Lung (tissue), 12 donors: ENCODE measurements around the gene KCNG4. TPM values are rescaled to one million over a fixed set of nuclear protein-coding genes. Genes with fewer than 3 reads are reported as not detected.

Source experiments
- ATAC-seq: fragments of 200-7000 bp; cut with Tn5 transposase; one replicate; pipeline ENCODE4 v1.9.1; 2020; ENCODE audit warnings: moderate number of reproducible peaks; ENCODE audit not compliant: insufficient read depth, low FRiP score
- DNase-seq, 3 donors: peaks; one replicate each; pipeline ENCODE4 v3.0.0-alpha.2; 2013 to 2017
- H3K27ac ChIP-seq, 2 donors: one replicate each; pipeline ENCODE4 v1.5.1; 2013; ENCODE audit warnings: mild to moderate bottlenecking in 2 of 2, moderate library complexity in 2 of 2, control low read depth in 1 of 2, inconsistent platforms in 1 of 2, low read depth in 1 of 2, low read length in 1 of 2
- H3K27me3 ChIP-seq, 3 donors: one replicate each; pipeline ENCODE4 v1.5.1; 2013; ENCODE audit warnings: low read length in 2 of 3; ENCODE audit not compliant: control insufficient read depth in 3 of 3, insufficient read depth in 3 of 3
- H3K36me3 ChIP-seq, 4 donors: one replicate each; pipeline ENCODE4 v1.5.1; 2013; ENCODE audit warnings: low read length in 4 of 4, mild to moderate bottlenecking in 1 of 4, moderate library complexity in 1 of 4; ENCODE audit not compliant: control insufficient read depth in 4 of 4, insufficient read depth in 4 of 4
- H3K4me1 ChIP-seq, 5 donors: one replicate each; pipeline ENCODE4 v1.5.1; 2013; ENCODE audit warnings: low read length in 5 of 5, mild to moderate bottlenecking in 2 of 5, moderate library complexity in 1 of 5; ENCODE audit not compliant: control insufficient read depth in 5 of 5, insufficient read depth in 5 of 5
- H3K4me3 ChIP-seq: one replicate; pipeline ENCODE4 v1.5.1; 2013; ENCODE audit warnings: mild to moderate bottlenecking, control low read depth, moderate library complexity
- H3K9ac ChIP-seq, 2 donors: one replicate each; pipeline ENCODE4 v1.5.1; 2013; ENCODE audit warnings: low read length in 2 of 2, control low read depth in 1 of 2; ENCODE audit not compliant: insufficient read depth in 1 of 2
- H3K9me3 ChIP-seq, 4 donors: one replicate each; pipeline ENCODE4 v1.5.1; 2013; ENCODE audit warnings: low read length in 3 of 4, mild to moderate bottlenecking in 1 of 4, moderate library complexity in 1 of 4; ENCODE audit not compliant: control insufficient read depth in 4 of 4, insufficient read depth in 3 of 4
- WGBS, 2 donors: extraction: QIAGEN DNeasy Blood & Tissue Kit; methylation state at CpG; one replicate each; pipeline ENCODE4 v1.1.7; 2013; 5-methylcytosine and 5-hydroxymethylcytosine counted together
- polyA plus RNA-seq, 2 donors: library from polyadenylated mRNA; stranded (reverse); fragments of 200-250 nt; gene quantifications; one replicate each; pipeline ENCODE4 v1.2.1, GENCODE V29; 2013
- total RNA-seq, 2 donors: library from RNA; depleted of rRNA in 1 of 2; stranded (reverse); fragments of >200 nt in 1 of 2; gene quantifications; one replicate each; pipeline ENCODE4 v1.2.1, GENCODE V29; 2014 to 2021
- TF ChIP-seq, protein P1 (sequence below): IDR thresholded peaks from 2 replicates; pipeline ENCODE4 v1.5.1; 2012; ENCODE audit warnings: mild to moderate bottlenecking; ENCODE audit errors: control extremely low read depth, extremely low read depth
- donor health status: control.
- donor health status: control.
- donor health status: Bipolar disorder and iron deficiency.
- donor health status: healthy.
- donor health status: DM: yes; HTN: yes; CAD: no.

Gene KCNG4
- total and polyA plus RNA-seq, 4 donors: not detected

DNA sequence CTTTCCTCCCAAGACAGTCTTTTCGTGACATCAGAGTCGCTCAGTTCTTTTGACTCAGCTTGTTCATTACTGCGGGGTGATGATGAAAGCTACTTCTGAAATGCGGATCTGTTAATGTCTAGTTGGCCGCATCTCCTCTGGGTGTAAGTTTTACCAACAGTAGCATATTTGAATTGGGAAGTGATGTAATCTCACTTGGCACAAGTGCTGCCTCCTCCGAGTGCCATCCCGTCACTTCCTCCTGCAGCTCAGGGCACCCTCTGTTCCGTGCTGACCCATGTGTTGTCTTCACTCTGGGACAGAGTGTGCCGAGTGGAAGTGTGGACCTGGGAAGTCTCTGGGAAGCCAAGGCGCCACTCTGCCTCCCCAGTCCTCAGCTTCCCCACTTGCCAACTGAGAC lies 40.0 kb downstream of the KCNG4 start:
- H3K4me1 ChIP-seq: peaks cover 0 to 3% (median 0%) of the 10 kb centered on the region in 5 donors
- no peaks in the 10 kb centered on the region for H3K27me3 ChIP-seq
- no peak overlapping the region for H3K9ac ChIP-seq
- no peak for ATAC-seq
- H3K9me3 ChIP-seq: no peaks in the 10 kb centered on the region
- WGBS, 2 donors: 27 to 43% methylated on average over 10 of the region's 10 CpGs
- no peak overlapping the region for H3K4me3 ChIP-seq
- H3K27ac ChIP-seq: peak overlapping the region in 1 of 2 donors; percentile 15
- peak in 1 of 3 donors; percentile 2 for DNase-seq
- TF ChIP-seq, protein P1, sequence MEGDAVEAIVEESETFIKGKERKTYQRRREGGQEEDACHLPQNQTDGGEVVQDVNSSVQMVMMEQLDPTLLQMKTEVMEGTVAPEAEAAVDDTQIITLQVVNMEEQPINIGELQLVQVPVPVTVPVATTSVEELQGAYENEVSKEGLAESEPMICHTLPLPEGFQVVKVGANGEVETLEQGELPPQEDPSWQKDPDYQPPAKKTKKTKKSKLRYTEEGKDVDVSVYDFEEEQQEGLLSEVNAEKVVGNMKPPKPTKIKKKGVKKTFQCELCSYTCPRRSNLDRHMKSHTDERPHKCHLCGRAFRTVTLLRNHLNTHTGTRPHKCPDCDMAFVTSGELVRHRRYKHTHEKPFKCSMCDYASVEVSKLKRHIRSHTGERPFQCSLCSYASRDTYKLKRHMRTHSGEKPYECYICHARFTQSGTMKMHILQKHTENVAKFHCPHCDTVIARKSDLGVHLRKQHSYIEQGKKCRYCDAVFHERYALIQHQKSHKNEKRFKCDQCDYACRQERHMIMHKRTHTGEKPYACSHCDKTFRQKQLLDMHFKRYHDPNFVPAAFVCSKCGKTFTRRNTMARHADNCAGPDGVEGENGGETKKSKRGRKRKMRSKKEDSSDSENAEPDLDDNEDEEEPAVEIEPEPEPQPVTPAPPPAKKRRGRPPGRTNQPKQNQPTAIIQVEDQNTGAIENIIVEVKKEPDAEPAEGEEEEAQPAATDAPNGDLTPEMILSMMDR: no peak
- no peaks in the 10 kb centered on the region for H3K36me3 ChIP-seq

DNA sequence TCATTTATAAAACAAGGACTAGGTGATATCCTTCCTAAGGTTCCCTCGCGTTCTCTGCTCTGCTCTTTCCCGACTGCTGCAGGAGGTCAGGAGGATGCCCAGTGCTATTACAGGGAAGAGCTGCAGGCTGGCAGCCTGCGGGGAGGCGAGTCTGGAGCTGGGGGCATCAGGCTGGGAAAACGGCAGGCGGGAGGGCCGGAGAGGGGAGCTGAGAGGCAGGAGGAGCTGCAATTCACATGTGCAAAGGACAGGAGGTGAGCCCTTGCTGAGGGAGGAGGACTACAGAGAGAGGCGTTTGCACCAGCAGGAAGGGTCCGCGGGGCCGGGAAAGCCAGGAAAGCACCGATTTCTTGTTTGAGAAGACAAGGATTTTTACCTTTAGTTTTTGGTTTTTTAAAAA lies 40.7 kb downstream of the KCNG4 start:
- TF ChIP-seq, protein P1: no peak
- WGBS, 2 donors: 68 to 71% methylated on average over 13 of the region's 13 CpGs
- Histone ChIP-seq H3K4me3 (no peak overlapping the region), H3K27ac (no peak overlapping the region), H3K36me3 (no peaks in the 10 kb centered on the region), H3K4me1 (peaks cover 0 to 3% (median 0%) of the 10 kb centered on the region in 5 donors), H3K9ac (no peak overlapping the region), H3K9me3 (no peaks in the 10 kb centered on the region), H3K27me3 (no peaks in the 10 kb centered on the region)
- DNase-seq (no peak), ATAC-seq (no peak)

DNA sequence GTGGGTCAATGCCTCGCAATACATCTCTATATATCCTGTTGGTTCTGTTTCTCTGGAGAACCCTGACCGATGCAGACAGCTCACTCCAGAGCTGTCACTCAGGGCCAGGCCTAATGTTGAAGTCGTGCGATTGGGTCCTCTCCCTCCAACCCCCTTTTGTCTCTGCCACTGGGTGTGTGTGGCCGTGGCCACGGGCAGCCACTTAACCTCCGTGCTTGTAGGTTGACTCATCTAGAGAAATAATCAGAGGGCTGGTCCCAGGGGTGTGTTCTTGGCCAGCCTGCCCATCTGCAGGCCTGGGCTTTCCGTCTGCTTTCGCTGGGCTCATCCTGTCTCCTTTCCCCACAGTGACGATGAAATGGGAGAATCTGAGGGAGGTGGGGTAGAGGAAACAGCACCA lies 41.4 kb downstream of the KCNG4 start:
- no peak overlapping the region for H3K9ac ChIP-seq
- H3K9me3 ChIP-seq: no peaks in the 10 kb centered on the region
- TF ChIP-seq, protein P1: no peak
- H3K36me3 ChIP-seq: no peaks in the 10 kb centered on the region
- 83 to 91% methylated on average over 10 of the region's 10 CpGs for WGBS, 2 donors
- no peak overlapping the region for H3K27ac ChIP-seq
- peaks cover 0 to 3% (median 0%) of the 10 kb centered on the region in 5 donors for H3K4me1 ChIP-seq
- no peak for ATAC-seq
- no peak for DNase-seq
- H3K4me3 ChIP-seq: no peak overlapping the region
- no peaks in the 10 kb centered on the region for H3K27me3 ChIP-seq

DNA sequence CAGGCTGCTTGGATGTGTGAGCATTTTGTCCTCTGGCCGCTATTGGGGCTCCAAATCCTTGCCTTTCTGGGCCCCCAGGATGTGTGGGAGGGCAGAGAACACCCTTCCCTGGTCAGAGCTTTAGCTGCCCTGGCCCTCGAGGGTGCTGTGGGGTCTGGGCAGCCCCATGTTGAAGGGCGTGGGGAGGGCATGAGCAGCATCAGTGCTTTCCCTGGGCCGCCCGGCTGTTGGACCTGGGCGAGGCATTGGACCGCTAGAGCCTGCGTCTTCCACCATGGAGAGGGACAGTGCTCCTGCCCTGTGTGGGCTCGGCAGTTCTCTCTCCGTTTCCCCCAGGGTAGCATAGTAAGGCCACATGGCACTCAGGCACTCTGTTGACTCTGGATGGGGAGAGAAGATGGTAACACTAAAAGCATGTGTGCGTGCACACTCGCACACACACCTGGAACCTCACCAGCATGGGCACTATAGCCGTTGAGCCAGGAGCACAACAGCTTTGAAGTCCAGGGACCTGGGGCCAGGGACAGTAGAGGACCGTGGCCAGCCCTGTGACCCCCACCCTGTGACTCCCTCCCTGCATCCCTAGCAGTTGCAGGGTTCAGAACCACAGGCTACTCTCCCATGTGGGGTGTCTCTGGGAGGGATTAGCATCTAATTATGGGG lies 42.2 kb downstream of the KCNG4 start:
- Histone ChIP-seq H3K4me1 (peaks cover 0 to 3% (median 0%) of the 10 kb centered on the region in 5 donors), H3K9ac (no peak overlapping the region), H3K36me3 (no peaks in the 10 kb centered on the region), H3K9me3 (no peaks in the 10 kb centered on the region), H3K27me3 (no peaks in the 10 kb centered on the region), H3K4me3 (no peak overlapping the region), H3K27ac (no peak overlapping the region)
- DNase-seq: no peak
- no peak for ATAC-seq
- TF ChIP-seq, protein P1: no peak
- WGBS, 2 donors: 93 to 96% methylated on average over 14 of the region's 14 CpGs
